Astrocyte (in vitro differentiated cells and primary cell): ENCODE results near the gene SEC14L3. TPM values are rescaled to one million over a fixed set of nuclear protein-coding genes. Genes with fewer than 3 reads are reported as not detected.

Experiments used
- DNase-seq: peaks from one replicate; pipeline ENCODE4 v3.0.0-alpha.2; 2010; ENCODE audit warnings: low read depth
- FAIRE-seq: peaks from 2 replicates; lab custom pipeline; 2011; peaks lifted over from hg19 to GRCh38; lab: Jason Lieb, UNC
- H2AFZ ChIP-seq: 2 replicates; pipeline ENCODE4 v1.6.0; 2012; ENCODE audit warnings: low read depth, low read length, inconsistent platforms
- H3K27ac ChIP-seq: 2 replicates; pipeline ENCODE4 v1.5.1; 2011; ENCODE audit warnings: low read depth, low read length, inconsistent platforms
- H3K27me3 ChIP-seq: 2 replicates; pipeline ENCODE4 v1.6.0; 2011; ENCODE audit warnings: low read length, inconsistent platforms; ENCODE audit not compliant: insufficient read depth
- H3K36me3 ChIP-seq: 2 replicates; pipeline ENCODE4 v1.5.1; 2011; ENCODE audit warnings: low read length, inconsistent platforms; ENCODE audit not compliant: insufficient read depth
- H3K4me1 ChIP-seq: 2 replicates; pipeline ENCODE4 v1.5.1; 2011; ENCODE audit warnings: low read length, inconsistent platforms; ENCODE audit not compliant: insufficient read depth
- H3K4me2 ChIP-seq: 2 replicates; pipeline ENCODE4 v1.6.0; 2012; ENCODE audit warnings: low read length, inconsistent platforms
- H3K4me3 ChIP-seq: 2 replicates; pipeline ENCODE4 v1.5.1; 2011; ENCODE audit warnings: low read depth, mild to moderate bottlenecking, low read length, inconsistent platforms; ENCODE audit not compliant: insufficient read depth
- H3K79me2 ChIP-seq: 2 replicates; pipeline ENCODE4 v1.6.0; 2012; ENCODE audit warnings: mild to moderate bottlenecking, low read length, inconsistent platforms; ENCODE audit not compliant: insufficient read depth
- H3K9ac ChIP-seq: 2 replicates; pipeline ENCODE4 v1.6.0; 2012; ENCODE audit warnings: mild to moderate bottlenecking, low read length, inconsistent platforms
- H3K9me3 ChIP-seq: 2 replicates; pipeline ENCODE4 v1.5.1; 2012; ENCODE audit warnings: low read depth, mild to moderate bottlenecking, low read length, inconsistent platforms; ENCODE audit not compliant: insufficient read depth
- H4K20me1 ChIP-seq: 2 replicates; pipeline ENCODE4 v1.6.0; 2012; ENCODE audit warnings: low read length, inconsistent platforms; ENCODE audit not compliant: insufficient read depth
- H3K27ac Mint-ChIP-seq: one replicate; pipeline ENCODE4 v1.8.0; 2021; ENCODE audit warnings: mild to moderate bottlenecking, mixed read lengths; ENCODE audit not compliant: unreplicated experiment
- H3K27me3 Mint-ChIP-seq: one replicate; pipeline ENCODE4 v1.8.0; 2021; ENCODE audit warnings: low read depth, mixed read lengths; ENCODE audit not compliant: unreplicated experiment
- H3K36me3 Mint-ChIP-seq: one replicate; pipeline ENCODE4 v1.8.0; 2021; ENCODE audit warnings: low read depth, mixed read lengths; ENCODE audit not compliant: unreplicated experiment
- H3K4me1 Mint-ChIP-seq: one replicate; pipeline ENCODE4 v1.8.0; 2021; ENCODE audit warnings: low read depth, mixed read lengths; ENCODE audit not compliant: unreplicated experiment
- H3K4me3 Mint-ChIP-seq: one replicate; pipeline ENCODE4 v1.8.0; 2021; ENCODE audit warnings: mild to moderate bottlenecking, moderate library complexity, mixed read lengths; ENCODE audit not compliant: unreplicated experiment
- H3K9me3 Mint-ChIP-seq: one replicate; pipeline ENCODE4 v1.8.0; 2021; ENCODE audit warnings: mild to moderate bottlenecking, mixed read lengths; ENCODE audit not compliant: unreplicated experiment
- CTCF ChIP-seq: IDR thresholded peaks from 2 replicates; pipeline ENCODE4 v1.5.1; 2011; ENCODE audit warnings: low read depth, mild to moderate bottlenecking, inconsistent platforms, low read length, moderate library complexity; ENCODE audit not compliant: insufficient read depth
- EZH2 ChIP-seq: IDR thresholded peaks from 2 replicates; pipeline ENCODE4 v1.6.1; 2012; ENCODE audit warnings: mild to moderate bottlenecking, low read length, inconsistent platforms; ENCODE audit not compliant: insufficient read depth
- total RNA-seq: library from RNA; stranded (reverse); gene quantifications from 2 replicates; pipeline ENCODE4 v1.2.1, GENCODE V29; 2021

The SEC14L3 gene
- total RNA-seq, 1 donor from 2014 or later, result not detected

- TF ChIP-seq CTCF (no peak), EZH2 (no peak)
- H3K27me3 Mint-ChIP-seq, result peaks cover 7% of the 10 kb centered on the region
- Histone ChIP-seq H3K27me3 (peaks cover 14% of the 10 kb centered on the region), H2AFZ (no peak overlapping the region), H3K36me3 (no peaks in the 10 kb centered on the region), H4K20me1 (no peaks in the 10 kb centered on the region), H3K4me2 (no peak overlapping the region), H3K4me3 (no peak overlapping the region), H3K9me3 (no peaks in the 10 kb centered on the region), H3K79me2 (no peaks in the 10 kb centered on the region), H3K27ac (no peak overlapping the region), H3K9ac (no peak overlapping the region), H3K4me1 (no peaks in the 10 kb centered on the region)
- H3K4me1 Mint-ChIP-seq, result no peaks in the 10 kb centered on the region
- H3K27ac Mint-ChIP-seq, result no peak overlapping the region
- peaks cover 1% of the 10 kb centered on the region for H3K9me3 Mint-ChIP-seq
- DNase-seq, result no peak
- no peaks in the 10 kb centered on the region for H3K36me3 Mint-ChIP-seq
- no peak for FAIRE-seq
- no peak overlapping the region for H3K4me3 Mint-ChIP-seq
These were observed 35.9 kb upstream of the SEC14L3 start for GRCh38 chr22:30507670-30508069.

- Histone ChIP-seq H2AFZ (no peak overlapping the region), H3K4me3 (no peak overlapping the region), H3K4me2 (no peak overlapping the region), H3K9me3 (no peaks in the 10 kb centered on the region), H3K36me3 (no peaks in the 10 kb centered on the region), H3K27ac (no peak overlapping the region), H3K79me2 (no peaks in the 10 kb centered on the region), H3K4me1 (no peaks in the 10 kb centered on the region), H4K20me1 (no peaks in the 10 kb centered on the region), H3K9ac (no peak overlapping the region), H3K27me3 (peaks cover 18% of the 10 kb centered on the region)
- Mint-ChIP-seq H3K4me1 (no peaks in the 10 kb centered on the region), H3K36me3 (no peaks in the 10 kb centered on the region), H3K27me3 (peaks cover 7% of the 10 kb centered on the region), H3K4me3 (no peak overlapping the region), H3K9me3 (no peaks in the 10 kb centered on the region), H3K27ac (no peak overlapping the region)
- TF ChIP-seq CTCF (no peak), EZH2 (no peak)
- DNase-seq (no peak), FAIRE-seq (no peak)
These were observed 34.7 kb upstream of the SEC14L3 start for GRCh38 chr22:30506507-30506968.

- Mint-ChIP-seq H3K4me3 (no peak overlapping the region), H3K36me3 (no peaks in the 10 kb centered on the region), H3K27ac (no peak overlapping the region), H3K9me3 (no peaks in the 10 kb centered on the region), H3K27me3 (peaks cover 7% of the 10 kb centered on the region), H3K4me1 (no peaks in the 10 kb centered on the region)
- no peak for FAIRE-seq
- no peaks in the 10 kb centered on the region for H3K36me3 ChIP-seq
- H3K79me2 ChIP-seq, result no peaks in the 10 kb centered on the region
- H3K9ac ChIP-seq, result no peak overlapping the region
- no peak overlapping the region for H3K4me2 ChIP-seq
- H2AFZ ChIP-seq, result no peak overlapping the region
- DNase-seq, result no peak
- no peaks in the 10 kb centered on the region for H3K9me3 ChIP-seq
- H4K20me1 ChIP-seq, result no peaks in the 10 kb centered on the region
- no peak overlapping the region for H3K4me3 ChIP-seq
- H3K27ac ChIP-seq, result no peak overlapping the region
- peaks cover 18% of the 10 kb centered on the region for H3K27me3 ChIP-seq
- TF ChIP-seq CTCF (no peak), EZH2 (no peak)
- H3K4me1 ChIP-seq, result no peaks in the 10 kb centered on the region
These were observed 31.7 kb upstream of the SEC14L3 start for GRCh38 chr22:30503551-30503950.
